ENCODE measurements around the gene CWC27.
"Not testable (repeated sequence)": the region's sequence is repeated elsewhere in the genome, so short reads cannot be mapped to it uniquely, and the experiment has no call there.

CWC27 gene

GRCh38 chr5:64883912-64884311, 115.2 kb downstream of the CWC27 start:
- no peak overlapping the region for H3K4me3 ChIP-seq (replicated peaks in 1 of 2; ENCODE audit: low read depth in 2 of 2, low read length in 2 of 2)
- no peak for TF ChIP-seq CTCF (IDR thresholded peaks at IDR 0.05; ENCODE audit: low read depth, low read length)
- DNase-seq (ENCODE audit: low read depth in 2 of 2): peak in 1 of 2 donors; percentile 30

DNA sequence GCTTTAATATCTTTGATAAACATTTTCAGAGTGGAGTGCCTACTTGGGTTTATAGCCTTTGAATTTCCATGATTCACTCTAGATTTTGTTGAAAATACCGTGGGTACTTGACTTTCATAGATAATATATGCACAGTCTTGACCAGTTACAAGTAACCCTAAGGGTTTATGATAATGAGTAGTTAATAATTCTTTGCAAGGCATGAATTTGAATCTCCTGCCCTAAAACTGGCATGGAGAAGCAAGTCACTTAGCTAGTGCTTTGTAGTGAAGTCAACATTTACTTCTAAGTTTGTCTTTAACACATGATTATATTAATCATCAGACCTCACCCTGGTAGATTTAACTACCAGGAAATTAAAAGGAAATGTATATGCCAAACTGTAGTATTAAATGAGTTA, 115.8 kb downstream of the CWC27 start:
- no peak for DNase-seq (ENCODE audit: low read depth in 2 of 2)
- H3K4me3 ChIP-seq (replicated peaks in 1 of 2; ENCODE audit: low read depth in 2 of 2, low read length in 2 of 2): no peak overlapping the region
- TF ChIP-seq CTCF (IDR thresholded peaks at IDR 0.05; ENCODE audit: low read depth, low read length): no peak

- TF ChIP-seq CTCF (IDR thresholded peaks at IDR 0.05; ENCODE audit: low read depth, low read length): no peak
- no peak overlapping the region for H3K4me3 ChIP-seq (replicated peaks in 1 of 2; ENCODE audit: low read depth in 2 of 2, low read length in 2 of 2)
- no peak for DNase-seq (ENCODE audit: low read depth in 2 of 2)
Observed at GRCh38 chr5:64887910-64888309, 119.2 kb downstream of the CWC27 start.

GRCh38 chr5:64895748-64896147, 127.0 kb downstream of the CWC27 start:
- TF ChIP-seq CTCF (IDR thresholded peaks at IDR 0.05; ENCODE audit: low read depth, low read length): no peak
- DNase-seq (ENCODE audit: low read depth in 2 of 2): no peak

GRCh38 chr5:64899838-64900237, 131.1 kb downstream of the CWC27 start:
- no peak for TF ChIP-seq CTCF (IDR thresholded peaks at IDR 0.05; ENCODE audit: low read depth, low read length)
- no peak overlapping the region for H3K4me3 ChIP-seq (replicated peaks in 1 of 2; ENCODE audit: low read depth in 2 of 2, low read length in 2 of 2)

More at GRCh38 chr5:64895748-64896147, 127.0 kb downstream of the CWC27 start:
- no peak overlapping the region for H3K4me3 ChIP-seq (replicated peaks in 1 of 2; ENCODE audit: low read depth in 2 of 2, low read length in 2 of 2)

GRCh38 chr5:64900618-64901017, 131.9 kb downstream of the CWC27 start:
- H3K4me3 ChIP-seq (replicated peaks in 1 of 2; ENCODE audit: low read depth in 2 of 2, low read length in 2 of 2): no peak overlapping the region
- DNase-seq (ENCODE audit: low read depth in 2 of 2): peak; percentile 5 to 29
- TF ChIP-seq CTCF (IDR thresholded peaks at IDR 0.05; ENCODE audit: low read depth, low read length): no peak

More at GRCh38 chr5:64899838-64900237, 131.1 kb downstream of the CWC27 start:
- DNase-seq (ENCODE audit: low read depth in 2 of 2): no peak

DNA sequence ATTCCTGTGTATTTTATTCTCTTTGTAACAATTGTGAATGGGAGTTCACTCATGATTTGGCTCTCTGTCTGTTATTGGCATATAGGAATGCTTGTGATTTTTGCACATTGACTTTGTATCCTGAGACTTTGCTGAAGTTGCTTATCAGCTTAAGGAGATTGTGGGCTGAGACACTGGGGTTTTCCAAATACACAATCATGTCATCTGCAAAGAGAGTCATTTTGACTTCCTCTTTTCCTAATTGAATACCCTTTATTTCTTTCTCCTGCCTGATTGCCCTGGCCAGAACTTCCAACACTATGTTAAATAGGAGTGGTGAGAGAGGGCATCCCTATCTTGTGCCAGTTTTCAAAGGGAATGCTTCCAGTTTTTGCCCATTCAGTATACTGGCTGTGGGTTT, 138.7 kb downstream of the CWC27 start:
- DNase-seq (ENCODE audit: low read depth in 2 of 2); H3K4me3 ChIP-seq (replicated peaks in 1 of 2; ENCODE audit: low read depth in 2 of 2, low read length in 2 of 2): not testable (repeated sequence)
